HG03060 (cell line): ENCODE data around the gene LCE3D.

Experiments used
- ATAC-seq: cut with Tn5 transposase; IDR thresholded peaks from one replicate; pipeline ENCODE4 v1.9.1; 2021; ENCODE audit warnings: low read depth, moderate number of reproducible peaks; ENCODE audit not compliant: unreplicated experiment

LCE3D gene

GRCh38 chr1:152533327-152533938, 46.9 kb downstream of the LCE3D start:
- no peak for ATAC-seq
